Measurements from ENCODE around the gene PLA2R1.
A peak's percentile ranks its signal among the peaks of the same experiment; 100 is the strongest.

Gene PLA2R1

GRCh38 chr2:160062292-160063005 is at the start of gene PLA2R1:
Gene PLA2R1 (minus strand): TSS chr2:160062615. CDS start chr2:160062403, 212 bp downstream.
- no peak for DNase-seq

GRCh38 chr2:160110674-160111239 is 48.3 kb upstream of the PLA2R1 start:
- DNase-seq = no peak

GRCh38 chr2:160109939-160110673 is 47.7 kb upstream of the PLA2R1 start:
- peak; percentile 13 to 39 for DNase-seq

- DNase-seq = no peak
Measured at GRCh38 chr2:160109243-160109642, 46.8 kb upstream of the PLA2R1 start.

GRCh38 chr2:160108646-160109045 is 46.2 kb upstream of the PLA2R1 start:
- DNase-seq = no peak

GRCh38 chr2:160105366-160105765 is 43.0 kb upstream of the PLA2R1 start:
- DNase-seq = no peak

- DNase-seq = no peak
Measured at GRCh38 chr2:160104115-160104514, 41.7 kb upstream of the PLA2R1 start.

- DNase-seq = no peak
Measured at GRCh38 chr2:160097326-160097725, 34.9 kb upstream of the PLA2R1 start.

- no peak for DNase-seq
Measured at GRCh38 chr2:160096409-160096808, 34.0 kb upstream of the PLA2R1 start.

GRCh38 chr2:160092445-160092844 is 30.0 kb upstream of the PLA2R1 start:
- no peak for DNase-seq

- DNase-seq = no peak
Measured at GRCh38 chr2:160091381-160091780, 29.0 kb upstream of the PLA2R1 start.

GRCh38 chr2:160087854-160088745 is 25.7 kb upstream of the PLA2R1 start:
- no peak for DNase-seq

GRCh38 chr2:160085662-160086061 is 23.2 kb upstream of the PLA2R1 start:
- no peak for DNase-seq

- no peak for DNase-seq
Measured at GRCh38 chr2:160077912-160078810, 15.7 kb upstream of the PLA2R1 start.

GRCh38 chr2:160076914-160077313 is 14.5 kb upstream of the PLA2R1 start:
- no peak for DNase-seq

- no peak for DNase-seq
Measured at GRCh38 chr2:160076241-160076640, 13.8 kb upstream of the PLA2R1 start.

GRCh38 chr2:160075171-160075570 is 12.8 kb upstream of the PLA2R1 start:
- no peak for DNase-seq

- no peak for DNase-seq
Measured at GRCh38 chr2:160073284-160073888, 11.0 kb upstream of the PLA2R1 start.

GRCh38 chr2:160068906-160069305 is 6.5 kb upstream of the PLA2R1 start:
- DNase-seq = no peak

GRCh38 chr2:160064916-160065315 is 2.5 kb upstream of the PLA2R1 start:
- no peak for DNase-seq

GRCh38 chr2:160063879-160064612 is 1.6 kb upstream of the PLA2R1 start:
- no peak for DNase-seq
